Omental fat pad (tissue), 4 donors: Measurements from ENCODE around the gene FHOD3. TPM values are rescaled to one million over a fixed set of nuclear protein-coding genes. Genes with fewer than 3 reads are reported as not detected.

Experiments used
- ATAC-seq: fragments of 150-250 bp; one replicate; pipeline ENCODE4 v1.9.1; 2016; ENCODE audit warnings: mild to moderate bottlenecking, moderate library complexity; ENCODE audit not compliant: low FRiP score
- DNase-seq: peaks from one replicate; pipeline ENCODE4 v3.0.0-alpha.2; 2019; ENCODE audit warnings: low spot score
- total RNA-seq, 4 donors: library from RNA; depleted of rRNA; stranded (reverse); fragments of >200 nt; gene quantifications; one replicate each; pipeline ENCODE4 v1.1.0, GENCODE V29; 2016
- TF ChIP-seq, protein P1 (sequence below), 3 donors: fragments of 450-650 bp; IDR thresholded peaks; one replicate each; pipeline ENCODE4 v1.5.1; 2016 to 2017; ENCODE audit warnings: antibody characterized with exemption in 3 of 3, mild to moderate bottlenecking in 3 of 3, moderate library complexity in 2 of 3

FHOD3 gene
- total RNA-seq, 4 donors from 2014 or later = 0.96 to 3.8 (median 2.3) TPM

DNA sequence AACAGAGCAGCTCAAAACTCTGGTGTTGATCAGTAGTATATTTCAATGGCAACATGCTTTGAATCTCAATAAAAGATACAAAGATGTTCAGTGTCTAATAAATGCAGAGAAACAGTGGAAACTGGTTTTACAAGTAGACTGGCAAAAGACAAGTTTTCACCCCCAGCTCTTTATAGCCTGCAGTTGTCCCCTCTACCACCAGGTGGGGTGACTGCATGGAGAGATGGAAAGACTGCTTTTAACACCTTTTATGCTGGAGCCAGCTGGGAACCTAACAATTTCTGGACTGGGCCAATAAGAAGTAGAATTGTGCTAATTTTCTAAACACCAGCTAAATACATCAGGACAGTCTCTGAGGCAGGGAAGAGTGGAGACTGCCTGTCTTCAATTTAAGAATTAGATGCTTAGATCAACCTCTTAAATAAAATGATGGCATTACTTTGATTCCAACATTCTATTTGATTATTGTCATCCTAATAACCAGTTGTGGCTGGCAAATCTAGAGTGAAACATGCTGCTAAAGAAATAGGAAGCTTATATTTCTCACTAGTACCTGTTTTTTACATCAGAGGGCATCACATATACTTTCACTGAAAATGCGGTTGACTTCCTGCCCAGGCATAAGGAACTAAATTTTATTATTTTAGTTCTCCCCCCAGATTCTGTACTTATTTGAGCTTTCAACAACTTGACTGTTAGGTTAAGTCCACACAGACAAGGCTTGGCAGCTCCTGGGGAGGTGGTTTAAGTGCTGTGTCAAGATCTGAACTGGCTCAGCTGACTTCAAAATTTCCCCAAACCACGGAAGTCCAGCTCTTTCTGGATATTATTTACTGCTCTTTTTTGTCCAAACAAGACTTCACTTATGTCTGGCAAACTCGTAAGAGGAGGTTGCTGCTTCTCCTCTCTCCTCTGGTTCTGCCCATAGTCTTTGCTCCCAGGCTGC lies 390.8 kb downstream of the FHOD3 start:
- peak; percentile 57 for ATAC-seq
- peak; percentile 60 for DNase-seq
- TF ChIP-seq, protein P1, sequence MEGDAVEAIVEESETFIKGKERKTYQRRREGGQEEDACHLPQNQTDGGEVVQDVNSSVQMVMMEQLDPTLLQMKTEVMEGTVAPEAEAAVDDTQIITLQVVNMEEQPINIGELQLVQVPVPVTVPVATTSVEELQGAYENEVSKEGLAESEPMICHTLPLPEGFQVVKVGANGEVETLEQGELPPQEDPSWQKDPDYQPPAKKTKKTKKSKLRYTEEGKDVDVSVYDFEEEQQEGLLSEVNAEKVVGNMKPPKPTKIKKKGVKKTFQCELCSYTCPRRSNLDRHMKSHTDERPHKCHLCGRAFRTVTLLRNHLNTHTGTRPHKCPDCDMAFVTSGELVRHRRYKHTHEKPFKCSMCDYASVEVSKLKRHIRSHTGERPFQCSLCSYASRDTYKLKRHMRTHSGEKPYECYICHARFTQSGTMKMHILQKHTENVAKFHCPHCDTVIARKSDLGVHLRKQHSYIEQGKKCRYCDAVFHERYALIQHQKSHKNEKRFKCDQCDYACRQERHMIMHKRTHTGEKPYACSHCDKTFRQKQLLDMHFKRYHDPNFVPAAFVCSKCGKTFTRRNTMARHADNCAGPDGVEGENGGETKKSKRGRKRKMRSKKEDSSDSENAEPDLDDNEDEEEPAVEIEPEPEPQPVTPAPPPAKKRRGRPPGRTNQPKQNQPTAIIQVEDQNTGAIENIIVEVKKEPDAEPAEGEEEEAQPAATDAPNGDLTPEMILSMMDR (IDR thresholded peaks at IDR 0.05) = peak in 1 of 3 donors; percentile 57

DNA sequence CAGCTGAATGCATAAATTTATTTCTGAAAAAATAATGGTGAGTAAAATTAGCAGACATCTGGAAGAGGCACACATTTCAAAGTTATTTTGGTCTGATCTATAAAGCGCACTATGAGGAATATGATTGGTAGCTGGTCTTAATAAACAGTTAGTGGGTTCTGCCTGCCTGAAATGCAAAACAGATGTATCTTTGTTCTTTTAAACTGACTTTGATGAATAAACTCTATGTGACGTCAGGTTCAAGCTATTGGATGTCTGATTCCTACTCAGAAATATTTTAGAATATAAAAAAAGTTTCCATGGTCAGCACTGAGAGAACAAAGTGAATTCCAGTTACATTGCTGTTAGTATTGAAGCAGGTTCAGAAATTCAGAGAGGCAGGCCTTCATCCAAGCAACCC lies 394.9 kb downstream of the FHOD3 start:
- TF ChIP-seq, protein P1 (IDR thresholded peaks at IDR 0.05) = no peak
- no peak for ATAC-seq
- DNase-seq = no peak

DNA sequence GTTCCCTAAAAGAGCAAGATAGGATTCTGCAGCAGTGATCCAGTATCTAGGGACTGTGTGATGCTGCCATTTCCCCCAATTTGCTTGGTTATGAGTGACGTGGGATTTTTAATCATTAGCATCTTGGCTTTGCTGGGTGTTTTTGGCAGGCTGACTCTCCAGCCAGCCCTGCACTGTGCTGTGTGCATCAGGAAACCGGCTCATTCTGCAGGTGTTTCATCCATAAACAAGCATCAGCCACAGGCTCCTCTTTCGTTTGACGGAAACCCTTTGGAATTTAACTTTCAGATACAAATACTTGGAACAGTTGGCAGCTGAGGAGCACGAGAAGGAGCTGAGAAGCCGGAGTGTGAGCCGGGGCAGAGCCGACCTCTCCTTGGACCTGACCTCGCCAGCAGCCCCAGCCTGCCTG lies 395.4 kb downstream of the FHOD3 start:
- TF ChIP-seq, protein P1 (IDR thresholded peaks at IDR 0.05) = no peak
- no peak for ATAC-seq
- DNase-seq = no peak

DNA sequence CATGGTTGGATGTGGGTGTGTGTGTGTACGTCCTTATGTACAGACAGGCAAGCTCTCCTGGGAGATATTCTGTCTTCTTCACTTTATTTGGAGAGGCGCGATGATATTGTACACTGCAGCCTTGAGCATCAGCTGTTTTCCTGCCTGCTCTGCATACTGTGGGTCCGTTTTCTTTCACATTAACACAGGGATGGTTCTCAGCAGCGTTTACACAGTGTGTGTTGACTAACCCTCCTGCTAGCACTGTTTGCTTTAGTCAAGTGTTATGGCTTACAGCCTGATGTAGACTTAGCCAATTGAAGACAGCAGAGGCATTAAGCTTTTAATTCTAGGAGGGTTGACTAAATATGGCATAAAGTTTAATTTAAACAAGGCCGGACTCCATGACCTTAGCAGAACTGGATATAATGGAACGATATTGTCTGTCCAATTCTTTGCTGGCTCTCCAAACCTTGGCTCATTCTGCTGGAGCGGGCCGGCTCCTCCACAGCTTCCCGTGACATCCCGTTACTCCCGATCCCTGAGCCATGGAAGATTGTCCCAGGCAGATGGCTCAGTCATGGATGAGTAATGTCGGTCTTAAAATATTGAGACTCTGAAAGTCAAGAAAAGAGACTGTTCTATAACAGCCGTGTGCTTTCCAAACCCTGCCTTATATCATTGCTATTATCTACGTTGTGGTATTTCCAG lies 396.6 kb downstream of the FHOD3 start:
- no peak for DNase-seq
- TF ChIP-seq, protein P1 (IDR thresholded peaks at IDR 0.05) = no peak
- ATAC-seq = no peak

DNA sequence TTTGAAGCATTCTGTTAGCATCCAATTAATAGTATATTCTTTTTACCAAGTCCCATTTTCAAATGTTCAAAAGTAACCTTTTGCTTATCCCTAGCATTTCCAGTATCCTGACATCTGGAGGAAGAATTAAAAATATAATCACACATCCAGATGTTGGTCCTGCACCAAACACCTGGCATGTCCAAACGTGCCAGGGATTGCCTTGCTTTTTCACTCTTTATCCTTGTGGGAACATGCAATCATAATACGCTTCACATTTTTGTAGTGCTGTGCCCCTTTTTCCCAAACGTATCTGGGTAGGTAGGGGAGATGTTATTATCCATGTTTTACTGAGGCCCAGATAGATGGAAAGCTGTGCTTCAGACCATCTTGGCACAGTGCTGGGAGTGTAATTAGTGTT lies 398.3 kb downstream of the FHOD3 start:
- TF ChIP-seq, protein P1 (IDR thresholded peaks at IDR 0.05) = no peak
- DNase-seq (no peak), ATAC-seq (no peak)

DNA sequence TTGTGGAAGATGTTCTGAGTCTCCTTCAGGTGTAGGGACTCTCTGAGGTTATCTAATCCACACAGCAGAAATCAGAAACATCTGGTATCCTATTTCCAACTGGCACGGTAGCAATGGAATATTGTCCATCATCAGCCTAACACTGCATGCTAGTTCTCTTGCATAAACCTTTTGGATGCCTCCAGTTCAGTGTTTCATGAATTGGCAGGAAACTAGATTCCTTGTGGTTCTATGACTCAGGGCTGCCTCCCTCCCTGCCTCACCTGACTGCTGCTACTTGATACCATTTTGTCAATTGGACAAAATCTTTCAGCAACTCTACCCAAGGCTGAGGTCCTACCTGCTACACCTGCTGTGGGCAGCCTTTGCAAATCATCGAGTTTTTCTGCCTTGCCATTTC lies 400.4 kb downstream of the FHOD3 start:
- DNase-seq (no peak), ATAC-seq (no peak)
- TF ChIP-seq, protein P1 (IDR thresholded peaks at IDR 0.05) = no peak
